Testis (tissue), 2 donors: ENCODE measurements around the gene RNF213.

Experiments used
- POLR2A ChIP-seq: fragments of 450-650 bp; IDR thresholded peaks from one replicate; pipeline ENCODE4 v1.6.1; 2017; ENCODE audit warnings: antibody characterized with exemption, mild to moderate bottlenecking, moderate library complexity
- TF ChIP-seq, protein P1 (sequence below), 3 experiments: fragments of 450-650 bp in 2 of 3; fragments of 200-600 bp in 1 of 3; sonication (generic) in 1 of 3; IDR thresholded peaks; one replicate each; pipeline ENCODE4 v1.5.1; 2016 to 2019; ENCODE audit warnings: antibody characterized with exemption in 3 of 3, mild to moderate bottlenecking in 2 of 3, moderate library complexity in 1 of 3

DNA sequence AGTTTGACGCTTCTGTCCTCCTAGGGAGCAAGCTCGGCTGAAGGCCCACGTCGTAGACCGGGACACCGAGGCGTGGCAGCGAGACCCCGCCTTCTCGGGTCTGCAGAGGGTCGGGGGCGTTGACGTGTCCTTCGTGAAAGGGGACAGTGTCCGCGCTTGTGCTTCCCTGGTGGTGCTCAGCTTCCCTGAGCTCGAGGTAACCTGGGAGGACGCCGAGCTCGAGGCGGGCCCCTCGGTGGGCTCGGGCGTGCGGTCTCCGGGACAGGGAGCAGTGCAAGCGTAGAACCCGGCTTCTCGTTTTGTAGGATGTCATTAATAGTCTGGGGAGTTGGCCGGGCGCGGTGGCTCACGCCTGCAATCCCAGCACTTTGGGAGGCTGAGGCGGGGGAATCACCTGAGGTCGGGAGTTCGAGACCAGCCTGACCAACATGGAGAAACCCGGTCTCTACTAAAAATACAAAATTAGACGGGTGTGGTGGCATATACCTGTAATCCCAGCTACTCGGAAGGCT lies 155.0 kb downstream of the RNF213 start:
- TF ChIP-seq, protein P1, sequence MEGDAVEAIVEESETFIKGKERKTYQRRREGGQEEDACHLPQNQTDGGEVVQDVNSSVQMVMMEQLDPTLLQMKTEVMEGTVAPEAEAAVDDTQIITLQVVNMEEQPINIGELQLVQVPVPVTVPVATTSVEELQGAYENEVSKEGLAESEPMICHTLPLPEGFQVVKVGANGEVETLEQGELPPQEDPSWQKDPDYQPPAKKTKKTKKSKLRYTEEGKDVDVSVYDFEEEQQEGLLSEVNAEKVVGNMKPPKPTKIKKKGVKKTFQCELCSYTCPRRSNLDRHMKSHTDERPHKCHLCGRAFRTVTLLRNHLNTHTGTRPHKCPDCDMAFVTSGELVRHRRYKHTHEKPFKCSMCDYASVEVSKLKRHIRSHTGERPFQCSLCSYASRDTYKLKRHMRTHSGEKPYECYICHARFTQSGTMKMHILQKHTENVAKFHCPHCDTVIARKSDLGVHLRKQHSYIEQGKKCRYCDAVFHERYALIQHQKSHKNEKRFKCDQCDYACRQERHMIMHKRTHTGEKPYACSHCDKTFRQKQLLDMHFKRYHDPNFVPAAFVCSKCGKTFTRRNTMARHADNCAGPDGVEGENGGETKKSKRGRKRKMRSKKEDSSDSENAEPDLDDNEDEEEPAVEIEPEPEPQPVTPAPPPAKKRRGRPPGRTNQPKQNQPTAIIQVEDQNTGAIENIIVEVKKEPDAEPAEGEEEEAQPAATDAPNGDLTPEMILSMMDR (IDR thresholded peaks at IDR 0.05), result no peak
- TF ChIP-seq POLR2A, result no peak
